HepG2 (cell line): ENCODE data around the gene UBAP2L. TPM values are rescaled to one million over a fixed set of nuclear protein-coding genes. Genes with fewer than 3 reads are reported as not detected.

ENCODE experiments used
- ATAC-seq: fragments of 200-7000 bp; cut with Tn5 transposase; 3 replicates; pipeline ENCODE4 v1.9.1; 2020; ENCODE audit warnings: mild to moderate bottlenecking, moderate library complexity
- BruUV-seq: library from RNA; stranded (reverse); fragments of 400-500 nt; replicated peaks from 2 replicates; lab custom pipeline; 2021; lab: Mats Ljungman, UMichigan
- CTCF ChIA-PET: fragments of 300-600 bp; formaldehyde crosslinking; extraction: SDS; loops from one replicate; lab custom pipeline; 2021; ENCODE audit warnings: low total read pairs, inconsistent platforms, low intra/inter-chr PET ratio; lab: Yijun Ruan, JAX
- POLR2A ChIA-PET: fragments of 350-600 bp; sonication (Branson Sonifier 250); formaldehyde crosslinking; loops from one replicate; lab custom pipeline; 2020; ENCODE audit warnings: antibody characterized with exemption, inconsistent platforms; lab: Yijun Ruan, JAX
- DNase-seq: peaks from one replicate; pipeline ENCODE4 v3.0.0-alpha.2; 2015; ENCODE audit warnings: low spot score
- FAIRE-seq: peaks from 3 replicates; lab custom pipeline; 2011; peaks lifted over from hg19 to GRCh38; lab: Jason Lieb, UNC
- H2AFZ ChIP-seq: one replicate; pipeline ENCODE4 v1.6.1; 2011; ENCODE audit warnings: low read length, inconsistent platforms
- H3K27ac ChIP-seq: fragments of 300-600 bp; 3 replicates; pipeline ENCODE4 v1.8.0; 2011; ENCODE audit warnings: mixed run types, mild to moderate bottlenecking, mixed read lengths, low read length, inconsistent platforms; ENCODE audit not compliant: insufficient read depth; ENCODE audit errors: extremely low read length
- H3K27me3 ChIP-seq, 2 experiments: fragments of 200-600 bp in 1 of 2; 2 replicates in 1 of 2; 3 replicates in 1 of 2; pipeline versions ENCODE4 v1.6.0 to v1.8.0; 2011; ENCODE audit warnings: low read length in 2 of 2, mild to moderate bottlenecking in 2 of 2, moderate library complexity in 2 of 2, inconsistent platforms in 1 of 2; ENCODE audit not compliant: insufficient read depth in 2 of 2, control insufficient read depth in 1 of 2
- H3K36me3 ChIP-seq, 2 experiments: fragments of 200-600 bp in 1 of 2; replicated peaks in 1 of 2; 2 replicates in 1 of 2; 3 replicates in 1 of 2; pipeline versions ENCODE4 v1.5.1 to v1.8.0; 2011; ENCODE audit warnings: low read length in 2 of 2, inconsistent platforms in 1 of 2; ENCODE audit not compliant: insufficient read depth in 2 of 2, control insufficient read depth in 1 of 2
- H3K4me1 ChIP-seq: 2 replicates; pipeline ENCODE4 v1.5.1; 2012; ENCODE audit warnings: low read length, inconsistent platforms; ENCODE audit not compliant: insufficient read depth
- H3K4me2 ChIP-seq: 2 replicates; pipeline ENCODE4 v1.6.0; 2011; ENCODE audit warnings: low read depth, low read length, inconsistent platforms
- H3K4me3 ChIP-seq, 3 experiments: fragments of 200-600 bp in 1 of 3; sonication (generic), shearing (Covaris generic) in 1 of 3; replicated peaks in 1 of 3; 2 replicates each; pipeline ENCODE4 v1.5.1; 2011 to 2016; ENCODE audit warnings: low read length in 3 of 3, inconsistent platforms in 2 of 3, low read depth in 2 of 3, mild to moderate bottlenecking in 2 of 3, control low read depth in 1 of 3, mixed read lengths in 1 of 3; ENCODE audit not compliant: insufficient read depth in 1 of 3
- H3K79me2 ChIP-seq: one replicate; pipeline ENCODE4 v1.6.1; 2011; ENCODE audit warnings: low read length, inconsistent platforms; ENCODE audit not compliant: insufficient read depth
- H3K9ac ChIP-seq: 2 replicates; pipeline ENCODE4 v1.6.0; 2011; ENCODE audit warnings: mild to moderate bottlenecking, low read depth, low read length, inconsistent platforms; ENCODE audit not compliant: insufficient read depth
- H3K9me3 ChIP-seq: 2 replicates; pipeline ENCODE4 v1.5.1; 2012; ENCODE audit warnings: mild to moderate bottlenecking, low read length
- H4K20me1 ChIP-seq: 2 replicates; pipeline ENCODE4 v1.6.0; 2011; ENCODE audit warnings: inconsistent platforms, mild to moderate bottlenecking, low read length, moderate library complexity; ENCODE audit not compliant: insufficient read depth
- FLYWCH1 ChIP-seq: sonication (generic); formaldehyde crosslinking; IDR thresholded peaks from 2 replicates; pipeline ENCODE4 v1.8.1; 2023; ENCODE audit warnings: mild to moderate bottlenecking, missing genetic modification reagents
- JUND ChIP-seq: sonication (generic); formaldehyde crosslinking; IDR thresholded peaks from 2 replicates; pipeline ENCODE4 v1.8.0; 2022; ENCODE audit warnings: mild to moderate bottlenecking, missing genetic modification reagents
- KDM5A ChIP-seq: fragments of 200-600 bp; sonication (generic); IDR thresholded peaks from 2 replicates; pipeline ENCODE4 v1.7.0; 2018; ENCODE audit warnings: antibody characterized with exemption, mild to moderate bottlenecking, low read length, borderline replicate concordance
- MAX ChIP-seq: IDR thresholded peaks from 2 replicates; pipeline ENCODE4 v1.6.1; 2012; ENCODE audit warnings: inconsistent platforms
- SOX13 ChIP-seq, 3 experiments: fragments of 450-650 bp in 1 of 3; sonication (generic) in 1 of 3; formaldehyde crosslinking in 1 of 3; IDR thresholded peaks in 2 of 3; conservative IDR thresholded peaks in 1 of 3; 2 replicates each; pipeline versions ENCODE4 v1.5.0 to v1.6.1; 2016 to 2020; ENCODE audit warnings: antibody characterized with exemption in 1 of 3, mild to moderate bottlenecking in 1 of 3, missing compliant biosample characterization in 1 of 3, missing genetic modification reagents in 1 of 3, moderate library complexity in 1 of 3
- ZBTB38 ChIP-seq: sonication (generic); formaldehyde crosslinking; IDR thresholded peaks from 2 replicates; pipeline ENCODE4 v1.5.1; 2020; ENCODE audit warnings: mild to moderate bottlenecking, missing genetic modification reagents
- ZBTB42 ChIP-seq: sonication (generic); formaldehyde crosslinking; IDR thresholded peaks from 2 replicates; pipeline ENCODE4 v1.5.0; 2020; ENCODE audit warnings: mild to moderate bottlenecking, missing genetic modification reagents
- ZNF776 ChIP-seq: sonication (generic); formaldehyde crosslinking; IDR thresholded peaks from 2 replicates; pipeline ENCODE4 v1.4.0; 2020; ENCODE audit warnings: mild to moderate bottlenecking, missing genetic modification reagents
- WGBS: methylation state at CpG from one replicate; pipeline ENCODE4 v1.1.6; 2017; ENCODE audit warnings: low lambda C conversion rate; 5-methylcytosine and 5-hydroxymethylcytosine counted together
- in situ Hi-C: cut with HindIII; loops from 2 replicates; pipeline ENCODE4 v1.10.0; 2017; ENCODE audit warnings: low pct_unique_long_range_greater_than_20kb; ENCODE audit not compliant: extremely low pct_ligation_motif_present
- intact Hi-C: fragments of 100-400 bp; cut with micrococcal nuclease; formaldehyde crosslinking; loops from one replicate; pipeline ENCODE4 v1.10.0; 2022; ENCODE audit not compliant: unreplicated experiment
- polyA plus RNA-seq, 8 experiments: library from polyadenylated mRNA; depleted of rRNA in 3 of 8; stranded (reverse) in 7 of 8; unstranded in 1 of 8; fragments of >200 nt; fragmentation: Illumina TruSeq in 4 of 8; extraction: Trizol in 4 of 8; gene quantifications; 2 replicates each; pipeline versions ENCODE4 v1.2.1 to v1.2.3, GENCODE V29; 2011 to 2016; ENCODE audit warnings: low read depth in 4 of 8, missing spikeins in 1 of 8, mixed read lengths in 1 of 8; ENCODE audit not compliant: insufficient read depth in 1 of 8
- total RNA-seq, 5 experiments: library from RNA; depleted of rRNA; stranded (reverse); fragments of >200 nt; fragmentation: Illumina TruSeq; extraction: Trizol; gene quantifications; 2 replicates each; pipeline ENCODE4 v1.2.3, GENCODE V29; 2016; ENCODE audit warnings: low read depth in 1 of 5

Gene UBAP2L
- total and polyA plus RNA-seq, 2 of the 13 experiments (the other 11 are each of a cell fraction or from before 2014, with no cell fraction given): 74.2 to 159 TPM

DNA sequence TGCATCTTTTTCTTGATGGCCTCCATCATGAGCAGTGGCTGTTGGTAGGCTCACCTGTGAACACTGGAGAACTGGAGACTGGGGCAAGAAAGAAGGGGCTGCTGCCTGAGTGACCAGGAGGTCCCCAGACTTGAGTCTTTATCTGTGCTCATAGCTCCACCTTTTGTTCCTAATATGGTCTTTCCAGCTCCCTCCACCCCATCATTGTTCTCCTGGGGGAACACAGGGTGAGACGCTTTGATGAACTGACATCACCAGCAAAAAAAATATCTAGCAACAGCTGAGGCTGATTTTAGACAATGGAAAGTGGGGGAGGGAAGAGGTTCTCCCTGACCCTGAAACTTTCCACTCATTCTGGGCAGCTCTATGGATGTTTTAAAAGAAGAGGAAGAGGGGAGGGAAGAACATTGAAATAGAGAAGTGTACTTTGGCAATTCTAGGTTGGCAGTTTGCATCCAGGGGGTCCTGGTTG is 28.7 kb upstream of the UBAP2L start, which contains the start of gene TPM3:
TPM3 (minus strand) TSS at position 111 of the 472 bp plus-strand sequence; CDS start at position 29, 82 bp downstream.
- H3K4me3 ChIP-seq: no peak within 1 kb of the TSS
- H3K27ac ChIP-seq: no peak within 1 kb of the TSS
- no peak within 1 kb of the TSS for H3K9ac ChIP-seq
- H3K79me2 ChIP-seq: no peaks in the 10 kb centered on the region
- peaks cover 56% of the 10 kb centered on the region for H3K4me1 ChIP-seq
- intact Hi-C loops: loop anchor here (10.0 kb wide), 1 partner anchor 143 kb away; no protein-coding TSS in a partner anchor
- 30% methylated on average over 1 of the region's 1 CpG for WGBS
- no peaks in the 10 kb centered on the region for H3K36me3 ChIP-seq
- ATAC-seq (no peak), FAIRE-seq (no peak), DNase-seq (no peak)
- no peak within 1 kb of the TSS for H3K4me2 ChIP-seq
- peaks cover 0 to 12% of the 10 kb centered on the region in 2 experiments; a peak in 3 of 5 replicates for H3K27me3 ChIP-seq
- BruUV-seq: no TSS peak
- in situ Hi-C loops: no loop called here
- ChIA-PET POLR2A (interaction anchor here (0.8 to 2.3 kb wide), 3 partner anchors 28 to 194 kb away, joined by 3 to 12 read pairs (median 4); partner anchors contain the start of gene UBAP2L), CTCF (no interaction called here)
- TF ChIP-seq MAX (no peak), SOX13 (IDR thresholded peaks at IDR 0.05) (no peak), SOX13 (CRISPR knock-in tag; conservative IDR thresholded peaks at IDR 0.05 in 1 of 2, IDR thresholded peaks at IDR 0.05 in 1 of 2) (peak in 1 of 2 experiments; percentile 63; a peak in 2 of 4 replicates)
- no peak within 1 kb of the TSS for H2AFZ ChIP-seq
- H4K20me1 ChIP-seq: no peaks in the 10 kb centered on the region
- no peaks in the 10 kb centered on the region for H3K9me3 ChIP-seq

DNA sequence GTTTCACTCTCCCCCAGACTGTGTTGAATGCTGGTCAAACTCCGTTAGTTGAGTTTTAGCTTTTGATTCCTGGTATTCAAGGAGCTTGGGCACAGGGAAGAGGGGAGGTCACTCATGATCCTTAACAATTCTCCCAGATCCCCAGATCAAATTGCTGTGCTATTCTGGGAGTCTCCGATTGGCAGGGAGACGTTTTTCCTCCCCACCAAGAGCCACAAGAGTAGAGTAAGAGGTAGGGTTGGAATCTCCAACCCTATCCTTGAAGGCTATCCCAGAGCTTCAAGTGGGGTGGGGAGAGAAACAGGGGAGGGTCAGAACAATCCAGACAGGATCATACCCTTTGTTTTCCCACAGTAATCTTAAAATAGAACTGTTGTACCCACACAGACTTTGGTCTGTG is 28.3 kb upstream of the UBAP2L start:
- no peaks in the 10 kb centered on the region for H3K9me3 ChIP-seq
- BruUV-seq: no TSS peak
- no peak overlapping the region for H3K4me3 ChIP-seq
- no peak for ATAC-seq
- CTCF ChIA-PET: no interaction called here
- intact Hi-C loops: loop anchor here (10.0 kb wide), 1 partner anchor 142 kb away; no protein-coding TSS in a partner anchor
- H3K79me2 ChIP-seq: no peaks in the 10 kb centered on the region
- no peak overlapping the region for H3K4me2 ChIP-seq
- H3K9ac ChIP-seq: no peak overlapping the region
- no peak for FAIRE-seq
- POLR2A ChIA-PET: interaction anchor here (0.8 to 2.3 kb wide), 3 partner anchors 28 to 194 kb away, joined by 3 to 12 read pairs (median 4); partner anchors contain the start of gene UBAP2L
- no peaks in the 10 kb centered on the region for H3K36me3 ChIP-seq
- WGBS: 38% methylated on average over 3 of the region's 3 CpGs
- in situ Hi-C loops: no loop called here
- TF ChIP-seq JUND (CRISPR knock-in tag) (no peak), ZNF776 (no peak), ZBTB38 (CRISPR knock-in tag) (no peak), FLYWCH1 (CRISPR knock-in tag) (no peak), KDM5A (no peak), ZBTB42 (CRISPR knock-in tag) (no peak)
- TF ChIP-seq, all 625 proteins: peak for 0
- Histone ChIP-seq H3K27ac (no peak overlapping the region), H4K20me1 (no peaks in the 10 kb centered on the region), H3K4me1 (peaks cover 54% of the 10 kb centered on the region), H3K27me3 (peaks cover 0 to 13% of the 10 kb centered on the region in 2 experiments; a peak in 3 of 5 replicates), H2AFZ (no peak overlapping the region)
- no peak for DNase-seq
